ENCODE data around the gene NOX3.

NOX3 gene

DNA sequence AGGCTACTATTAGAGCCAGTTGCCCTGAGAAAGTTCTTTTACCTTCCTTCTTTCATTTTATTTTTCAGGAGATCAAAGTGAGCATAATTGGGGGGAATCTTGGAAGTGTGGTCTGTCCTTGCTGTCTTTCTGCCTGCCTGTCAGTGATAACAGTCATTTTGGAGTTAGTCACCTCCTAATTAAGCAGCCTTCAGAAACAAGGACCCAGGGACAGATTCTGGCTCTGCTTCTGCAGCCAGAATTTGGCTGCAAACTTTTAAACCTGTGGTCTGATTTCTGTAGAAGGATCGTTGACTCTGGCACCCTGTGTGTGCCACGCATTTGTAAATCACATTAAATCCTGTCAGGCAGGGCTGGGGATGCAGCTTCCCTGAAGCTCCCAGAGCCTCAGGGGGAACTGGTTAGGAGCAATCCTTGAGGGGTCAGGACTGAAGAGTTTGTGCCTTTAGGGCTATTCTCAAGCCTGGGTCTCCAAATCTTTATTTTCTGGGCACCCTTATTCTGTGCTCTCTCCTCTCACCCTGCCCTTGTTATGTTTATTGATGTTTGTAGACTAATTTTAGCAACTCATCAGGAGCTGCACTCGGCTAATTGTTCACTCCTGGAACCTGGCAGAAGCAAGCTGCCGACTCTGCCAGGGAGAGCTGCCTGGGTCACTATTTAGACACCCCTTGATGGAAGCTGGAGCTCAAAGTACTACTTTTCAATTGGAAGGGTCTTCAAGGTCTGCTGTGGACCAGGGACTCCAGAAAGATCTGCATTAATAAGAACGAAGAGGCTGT is 6.8 kb downstream of the NOX3 start:
- Histone ChIP-seq H3K27ac (ENCODE audit: low read depth, low read length) (no peak overlapping the region), H3K9me3 (ENCODE audit: control insufficient read depth in 1 of 2, low read length in 2 of 2) (no peaks in the 10 kb centered on the region), H3K9ac (ENCODE audit: low read depth in 1 of 2, low read length in 2 of 2) (no peak overlapping the region), H3K4me3 (ENCODE audit: low read depth in 1 of 2, low read length in 2 of 2) (no peak overlapping the region), H3K4me1 (ENCODE audit: control insufficient read depth in 1 of 2, insufficient read depth in 2 of 2, low read length in 2 of 2) (no peaks in the 10 kb centered on the region), H3K36me3 (ENCODE audit: control insufficient read depth in 1 of 2, insufficient read depth in 2 of 2, low read length in 2 of 2) (no peaks in the 10 kb centered on the region), H3K27me3 (ENCODE audit: control insufficient read depth in 1 of 2, insufficient read depth in 2 of 2, low read length in 2 of 2) (no peaks in the 10 kb centered on the region)

GRCh38 chr6:155447949-155448348 is 7.7 kb downstream of the NOX3 start:
- Histone ChIP-seq H3K9ac (ENCODE audit: low read depth in 1 of 2, low read length in 2 of 2) (no peak overlapping the region), H3K36me3 (ENCODE audit: control insufficient read depth in 1 of 2, insufficient read depth in 2 of 2, low read length in 2 of 2) (no peaks in the 10 kb centered on the region), H3K9me3 (ENCODE audit: control insufficient read depth in 1 of 2, low read length in 2 of 2) (no peaks in the 10 kb centered on the region), H3K4me3 (ENCODE audit: low read depth in 1 of 2, low read length in 2 of 2) (no peak overlapping the region), H3K27me3 (ENCODE audit: control insufficient read depth in 1 of 2, insufficient read depth in 2 of 2, low read length in 2 of 2) (no peaks in the 10 kb centered on the region), H3K4me1 (ENCODE audit: control insufficient read depth in 1 of 2, insufficient read depth in 2 of 2, low read length in 2 of 2) (no peaks in the 10 kb centered on the region), H3K27ac (ENCODE audit: low read depth, low read length) (no peak overlapping the region)

GRCh38 chr6:155444952-155445903 is 10.4 kb downstream of the NOX3 start:
- Histone ChIP-seq H3K9me3 (ENCODE audit: control insufficient read depth in 1 of 2, low read length in 2 of 2) (no peaks in the 10 kb centered on the region), H3K27me3 (ENCODE audit: control insufficient read depth in 1 of 2, insufficient read depth in 2 of 2, low read length in 2 of 2) (no peaks in the 10 kb centered on the region), H3K4me3 (ENCODE audit: low read depth in 1 of 2, low read length in 2 of 2) (no peak overlapping the region), H3K27ac (ENCODE audit: low read depth, low read length) (no peak overlapping the region), H3K4me1 (ENCODE audit: control insufficient read depth in 1 of 2, insufficient read depth in 2 of 2, low read length in 2 of 2) (no peaks in the 10 kb centered on the region), H3K36me3 (ENCODE audit: control insufficient read depth in 1 of 2, insufficient read depth in 2 of 2, low read length in 2 of 2) (no peaks in the 10 kb centered on the region), H3K9ac (ENCODE audit: low read depth in 1 of 2, low read length in 2 of 2) (no peak overlapping the region)

DNA sequence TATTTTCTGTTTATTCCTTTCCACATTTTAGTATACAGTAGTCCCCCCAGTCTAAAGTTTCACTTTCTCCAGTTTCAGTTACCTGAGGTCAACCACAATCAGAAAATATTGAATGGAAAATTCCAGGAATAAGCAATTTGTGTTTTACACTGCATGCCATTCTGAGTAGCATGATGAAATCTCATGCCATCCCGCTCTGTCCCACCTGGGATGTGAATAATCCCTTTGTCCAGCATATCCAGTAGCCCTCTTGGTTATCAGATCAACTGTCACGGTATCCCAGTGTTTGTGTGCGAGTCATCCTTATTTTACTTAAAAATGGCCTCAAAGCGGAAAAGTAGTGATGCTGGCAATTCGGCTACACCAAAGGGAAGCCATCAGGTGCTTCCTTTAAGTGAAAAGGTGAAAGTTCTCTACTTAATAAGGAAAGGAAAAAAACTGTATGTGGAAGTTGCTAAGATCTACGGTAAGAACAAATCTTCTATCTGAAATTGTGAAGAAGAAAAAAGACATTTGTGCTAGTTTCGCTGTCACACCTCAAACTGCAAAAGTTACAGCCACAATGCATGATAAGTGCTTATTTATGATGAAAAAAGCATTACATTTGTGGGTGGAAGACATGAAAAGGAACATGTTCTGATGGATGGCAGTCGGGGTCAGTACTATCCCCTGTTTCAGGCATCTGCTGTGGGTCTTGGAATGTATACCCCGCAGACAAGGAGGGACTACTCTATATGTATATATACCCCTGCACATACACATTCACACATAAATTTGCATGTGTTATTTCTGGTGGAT is 11.3 kb downstream of the NOX3 start:
- Histone ChIP-seq H3K9me3 (ENCODE audit: control insufficient read depth in 1 of 2, low read length in 2 of 2) (no peaks in the 10 kb centered on the region), H3K4me1 (ENCODE audit: control insufficient read depth in 1 of 2, insufficient read depth in 2 of 2, low read length in 2 of 2) (no peaks in the 10 kb centered on the region), H3K36me3 (ENCODE audit: control insufficient read depth in 1 of 2, insufficient read depth in 2 of 2, low read length in 2 of 2) (no peaks in the 10 kb centered on the region), H3K9ac (ENCODE audit: low read depth in 1 of 2, low read length in 2 of 2) (no peak overlapping the region), H3K27me3 (ENCODE audit: control insufficient read depth in 1 of 2, insufficient read depth in 2 of 2, low read length in 2 of 2) (no peaks in the 10 kb centered on the region), H3K4me3 (ENCODE audit: low read depth in 1 of 2, low read length in 2 of 2) (no peak overlapping the region), H3K27ac (ENCODE audit: low read depth, low read length) (no peak overlapping the region)

DNA sequence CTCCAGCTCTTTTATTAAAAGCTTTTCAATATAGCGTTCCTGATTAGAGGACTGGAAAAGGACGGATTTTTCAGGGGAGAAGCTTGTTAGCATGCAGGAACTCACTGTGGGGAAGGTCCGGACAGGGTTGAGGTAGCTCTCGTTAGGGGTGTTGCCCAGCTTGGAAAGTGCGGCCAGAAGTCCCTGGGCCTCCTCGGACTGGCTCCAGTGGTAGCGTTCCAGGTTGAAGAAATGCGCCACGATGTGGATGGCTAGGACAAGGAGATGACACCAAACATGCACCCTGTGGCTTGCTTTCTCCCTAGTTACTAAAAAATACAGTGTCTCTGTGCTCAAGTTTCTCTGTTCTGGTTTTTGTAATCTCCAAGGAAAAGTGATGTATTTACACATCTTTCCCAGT is 12.5 kb downstream of the NOX3 start:
- H3K27ac ChIP-seq (ENCODE audit: low read depth, low read length) = no peak overlapping the region
- no peaks in the 10 kb centered on the region for H3K27me3 ChIP-seq (ENCODE audit: control insufficient read depth in 1 of 2, insufficient read depth in 2 of 2, low read length in 2 of 2)
- H3K9ac ChIP-seq (ENCODE audit: low read depth in 1 of 2, low read length in 2 of 2) = no peak overlapping the region
- H3K4me1 ChIP-seq (ENCODE audit: control insufficient read depth in 1 of 2, insufficient read depth in 2 of 2, low read length in 2 of 2) = no peaks in the 10 kb centered on the region
- H3K4me3 ChIP-seq (ENCODE audit: low read depth in 1 of 2, low read length in 2 of 2) = no peak overlapping the region
- no peaks in the 10 kb centered on the region for H3K9me3 ChIP-seq (ENCODE audit: control insufficient read depth in 1 of 2, low read length in 2 of 2)
- no peaks in the 10 kb centered on the region for H3K36me3 ChIP-seq (ENCODE audit: control insufficient read depth in 1 of 2, insufficient read depth in 2 of 2, low read length in 2 of 2)

GRCh38 chr6:155442562-155442961 is 13.1 kb downstream of the NOX3 start:
- Histone ChIP-seq H3K27ac (ENCODE audit: low read depth, low read length) (no peak overlapping the region), H3K27me3 (ENCODE audit: control insufficient read depth in 1 of 2, insufficient read depth in 2 of 2, low read length in 2 of 2) (no peaks in the 10 kb centered on the region), H3K9me3 (ENCODE audit: control insufficient read depth in 1 of 2, low read length in 2 of 2) (no peaks in the 10 kb centered on the region), H3K9ac (ENCODE audit: low read depth in 1 of 2, low read length in 2 of 2) (no peak overlapping the region), H3K4me3 (ENCODE audit: low read depth in 1 of 2, low read length in 2 of 2) (no peak overlapping the region), H3K4me1 (ENCODE audit: control insufficient read depth in 1 of 2, insufficient read depth in 2 of 2, low read length in 2 of 2) (no peaks in the 10 kb centered on the region), H3K36me3 (ENCODE audit: control insufficient read depth in 1 of 2, insufficient read depth in 2 of 2, low read length in 2 of 2) (no peaks in the 10 kb centered on the region)

- no peaks in the 10 kb centered on the region for H3K36me3 ChIP-seq (ENCODE audit: control insufficient read depth in 1 of 2, insufficient read depth in 2 of 2, low read length in 2 of 2)
- H3K27ac ChIP-seq (ENCODE audit: low read depth, low read length) = no peak overlapping the region
- H3K9me3 ChIP-seq (ENCODE audit: control insufficient read depth in 1 of 2, low read length in 2 of 2) = no peaks in the 10 kb centered on the region
- H3K9ac ChIP-seq (ENCODE audit: low read depth in 1 of 2, low read length in 2 of 2) = no peak overlapping the region
- no peak overlapping the region for H3K4me3 ChIP-seq (ENCODE audit: low read depth in 1 of 2, low read length in 2 of 2)
- H3K27me3 ChIP-seq (ENCODE audit: control insufficient read depth in 1 of 2, insufficient read depth in 2 of 2, low read length in 2 of 2) = no peaks in the 10 kb centered on the region
- peaks cover 0 to 3% of the 10 kb centered on the region in 2 donors for H3K4me1 ChIP-seq (ENCODE audit: control insufficient read depth in 1 of 2, insufficient read depth in 2 of 2, low read length in 2 of 2)
These were observed 14.6 kb downstream of the NOX3 start for GRCh38 chr6:155441112-155441465.

DNA sequence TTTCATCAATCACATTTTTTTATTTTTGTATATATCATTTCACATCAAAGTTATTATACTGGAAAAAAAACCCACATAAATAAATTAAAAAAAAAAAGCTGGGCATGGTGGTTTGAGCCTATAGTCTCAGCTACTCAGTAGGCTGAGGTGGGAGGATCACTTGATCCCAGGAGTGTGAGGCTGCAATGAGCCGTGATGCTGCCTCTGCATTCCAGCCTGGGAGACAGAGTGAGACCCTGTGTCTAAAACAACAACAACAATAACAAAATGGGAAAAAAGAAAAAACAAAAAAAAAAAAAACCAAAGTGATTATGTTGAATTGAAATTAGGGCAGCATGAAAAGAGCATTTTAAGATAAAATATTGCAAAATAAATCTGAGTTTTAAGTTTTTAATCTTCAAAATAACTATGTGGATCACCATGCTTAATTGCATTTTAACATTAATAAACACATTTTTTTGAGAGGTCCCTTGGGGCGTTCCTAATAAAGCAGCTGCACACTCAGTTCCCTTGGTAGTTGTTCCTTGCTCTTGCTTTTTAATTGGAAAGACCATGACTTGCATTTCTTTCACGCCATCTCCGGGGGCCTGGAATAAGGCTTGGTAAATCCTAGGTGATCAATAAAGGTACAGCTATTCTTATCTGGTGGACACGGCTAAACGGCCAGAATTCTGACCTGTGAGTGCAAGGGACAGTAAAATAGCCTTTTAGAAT is 15.1 kb downstream of the NOX3 start:
- Histone ChIP-seq H3K9me3 (ENCODE audit: control insufficient read depth in 1 of 2, low read length in 2 of 2) (no peaks in the 10 kb centered on the region), H3K9ac (ENCODE audit: low read depth in 1 of 2, low read length in 2 of 2) (no peak overlapping the region), H3K4me3 (ENCODE audit: low read depth in 1 of 2, low read length in 2 of 2) (no peak overlapping the region), H3K27ac (ENCODE audit: low read depth, low read length) (no peak overlapping the region), H3K4me1 (ENCODE audit: control insufficient read depth in 1 of 2, insufficient read depth in 2 of 2, low read length in 2 of 2) (peaks cover 0 to 3% of the 10 kb centered on the region in 2 donors), H3K36me3 (ENCODE audit: control insufficient read depth in 1 of 2, insufficient read depth in 2 of 2, low read length in 2 of 2) (no peaks in the 10 kb centered on the region), H3K27me3 (ENCODE audit: control insufficient read depth in 1 of 2, insufficient read depth in 2 of 2, low read length in 2 of 2) (no peaks in the 10 kb centered on the region)

- Histone ChIP-seq H3K4me3 (ENCODE audit: low read depth in 1 of 2, low read length in 2 of 2) (no peak overlapping the region), H3K4me1 (ENCODE audit: control insufficient read depth in 1 of 2, insufficient read depth in 2 of 2, low read length in 2 of 2) (peaks cover 0 to 3% of the 10 kb centered on the region in 2 donors), H3K27me3 (ENCODE audit: control insufficient read depth in 1 of 2, insufficient read depth in 2 of 2, low read length in 2 of 2) (no peaks in the 10 kb centered on the region), H3K36me3 (ENCODE audit: control insufficient read depth in 1 of 2, insufficient read depth in 2 of 2, low read length in 2 of 2) (no peaks in the 10 kb centered on the region), H3K9me3 (ENCODE audit: control insufficient read depth in 1 of 2, low read length in 2 of 2) (no peaks in the 10 kb centered on the region), H3K27ac (ENCODE audit: low read depth, low read length) (no peak overlapping the region), H3K9ac (ENCODE audit: low read depth in 1 of 2, low read length in 2 of 2) (no peak overlapping the region)
These were observed 16.3 kb downstream of the NOX3 start for GRCh38 chr6:155439376-155439775.

Data from duodenal mucosa (tissue), 2 donors.